H1 (cell line): Measurements from ENCODE around the gene CDH12. TPM values are rescaled to one million over a fixed set of nuclear protein-coding genes. Genes with fewer than 3 reads are reported as not detected.

ENCODE experiments used
- HDAC2 ChIP-seq, 2 experiments: fragments of 300-600 bp in 1 of 2; sonication (generic) in 1 of 2; IDR thresholded peaks; 2 replicates each; pipeline ENCODE4 v1.6.1; 2011 to 2012; ENCODE audit warnings: low read depth in 2 of 2, low read length in 2 of 2, mild to moderate bottlenecking in 2 of 2, moderate library complexity in 2 of 2, borderline replicate concordance in 1 of 2, inconsistent platforms in 1 of 2
- SIX5 ChIP-seq: IDR thresholded peaks from 2 replicates; pipeline ENCODE4 v1.6.1; 2011; ENCODE audit warnings: mild to moderate bottlenecking, low read depth, low read length
- TAF1 ChIP-seq: IDR thresholded peaks from 2 replicates; pipeline ENCODE4 v1.6.1; 2011; ENCODE audit warnings: mild to moderate bottlenecking, low read depth, low read length
- USF2 ChIP-seq: IDR thresholded peaks from 2 replicates; pipeline ENCODE4 v1.6.1; 2011; ENCODE audit warnings: low read length, improper control_type of control experiment
- polyA plus RNA-seq, 7 experiments: library from polyadenylated mRNA; depleted of rRNA in 3 of 7; stranded (reverse) in 5 of 7; unstranded in 2 of 7; fragments of >200 nt in 5 of 7; fragments of 200-250 nt in 2 of 7; gene quantifications; 1 replicate in 5 of 7; 2 replicates in 1 of 7; 4 replicates in 1 of 7; pipeline versions ENCODE4 v1.2.1 to v1.2.3, GENCODE V29; 2011 to 2013; ENCODE audit warnings: missing spikeins in 2 of 7, mixed read lengths in 2 of 7
- total RNA-seq: library from RNA; stranded (reverse); fragmentation: NEBNext Ultra II Directional; extraction: Animal tissue kit (Norgen Biotek cat#: 25700); gene quantifications from 2 replicates; pipeline ENCODE4 v1.2.1, GENCODE V29; 2021

The CDH12 gene
- total and polyA plus RNA-seq, 2 of the 8 experiments (the other 6 are each of a cell fraction or from before 2014, with no cell fraction given), result 0.03 TPM; not detected in 1

- TF ChIP-seq USF2 (no peak), SIX5 (no peak), HDAC2 (IDR thresholded peaks at IDR 0.05; ENCODE audit: borderline replicate concordance in 1 of 2, low read depth in 2 of 2, low read length in 2 of 2) (no peak), TAF1 (no peak)
Observed at GRCh38 chr5:22662391-22662790, 190.8 kb downstream of the CDH12 start (continued).
